Caki2 (cell line): ENCODE measurements around the gene PXDN. TPM values are rescaled to one million over a fixed set of nuclear protein-coding genes. Genes with fewer than 3 reads are reported as not detected.
"Not testable (repeated sequence)": the region's sequence is repeated elsewhere in the genome, so short reads cannot be mapped to it uniquely, and the experiment has no call there.

Experiments
- DNase-seq: peaks from one replicate; pipeline ENCODE4 v3.0.0-alpha.2; 2015; ENCODE audit warnings: low read depth
- in situ Hi-C: cut with HindIII; loops from 2 replicates; pipeline ENCODE4 v1.10.0; 2016; ENCODE audit warnings: low sequenced_read_pairs, low pct_unique_long_range_greater_than_20kb, mixed read lengths
- total RNA-seq: library from RNA; depleted of rRNA; stranded (reverse); fragments of >200 nt; shearing (Covaris generic); gene quantifications from 2 replicates; pipeline ENCODE4 v1.2.3, GENCODE V29; 2014; ENCODE audit warnings: low replicate concordance

The PXDN gene
- total RNA-seq, 1 experiment from 2014 or later, result 131 TPM

DNA sequence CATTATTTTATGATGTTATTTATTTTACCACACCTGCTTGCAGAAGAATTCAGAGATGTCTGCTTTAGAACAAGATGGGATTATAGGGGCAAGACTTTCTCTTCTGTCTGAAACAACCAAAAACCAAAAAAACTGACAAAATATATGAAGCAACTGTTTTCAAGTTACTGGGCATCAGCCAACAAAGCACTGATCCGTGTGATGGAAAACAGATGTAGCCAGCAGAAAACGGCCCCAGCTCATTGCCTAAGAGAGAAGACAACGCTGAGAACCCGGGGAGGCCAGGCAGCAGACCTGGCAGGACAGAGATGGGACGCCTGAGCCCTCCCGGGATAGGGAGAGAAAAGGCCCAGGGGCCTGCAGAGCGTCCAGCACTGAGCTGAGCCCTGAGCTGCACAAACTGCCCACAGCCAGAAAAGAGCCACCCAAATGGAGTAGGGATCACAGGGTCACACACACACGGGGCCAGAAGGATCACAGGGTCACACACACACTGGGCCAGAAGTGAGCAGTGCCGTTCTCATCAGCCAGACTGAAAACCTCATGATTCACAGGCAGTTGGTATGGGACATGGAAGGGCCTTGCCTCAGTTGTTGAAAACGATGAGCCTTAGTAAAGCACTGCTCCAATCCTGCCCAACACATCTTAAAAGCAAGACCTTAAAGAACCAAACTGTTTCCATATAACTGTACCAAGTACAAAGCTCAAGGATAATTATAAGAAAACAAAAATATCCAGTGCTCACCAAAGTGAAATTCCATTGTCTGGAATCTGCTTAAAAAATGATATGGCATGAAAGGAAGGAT, 12.1 kb downstream of the PXDN start:
- in situ Hi-C loops, result no loop called here
- DNase-seq, result peak; percentile 56

DNA sequence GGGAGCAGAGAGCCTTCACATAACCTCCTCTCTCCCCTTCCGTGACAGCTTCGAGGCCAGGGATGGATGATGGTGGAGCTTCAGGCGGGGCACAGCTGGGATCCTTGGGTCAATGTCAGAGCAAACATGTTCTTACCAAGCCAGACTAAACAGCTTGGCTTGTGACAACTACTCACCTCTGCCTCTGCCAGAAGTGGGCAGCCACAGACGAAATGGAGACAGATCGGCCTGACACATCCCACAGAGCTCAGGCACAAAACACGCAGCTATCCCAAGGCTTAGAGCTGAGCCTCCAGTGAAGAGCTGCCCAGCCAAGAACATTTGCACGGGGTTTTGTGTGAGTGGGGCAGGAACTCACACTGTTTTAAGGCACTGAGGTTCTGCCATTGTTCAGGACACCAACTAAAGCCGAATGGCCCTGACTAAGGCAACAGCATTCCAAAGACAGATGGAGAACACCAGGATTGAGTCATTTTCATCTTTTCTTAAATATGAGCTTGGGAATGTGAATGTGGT, 12.8 kb downstream of the PXDN start:
- in situ Hi-C loops, result no loop called here
- peak; percentile 51 for DNase-seq

DNA sequence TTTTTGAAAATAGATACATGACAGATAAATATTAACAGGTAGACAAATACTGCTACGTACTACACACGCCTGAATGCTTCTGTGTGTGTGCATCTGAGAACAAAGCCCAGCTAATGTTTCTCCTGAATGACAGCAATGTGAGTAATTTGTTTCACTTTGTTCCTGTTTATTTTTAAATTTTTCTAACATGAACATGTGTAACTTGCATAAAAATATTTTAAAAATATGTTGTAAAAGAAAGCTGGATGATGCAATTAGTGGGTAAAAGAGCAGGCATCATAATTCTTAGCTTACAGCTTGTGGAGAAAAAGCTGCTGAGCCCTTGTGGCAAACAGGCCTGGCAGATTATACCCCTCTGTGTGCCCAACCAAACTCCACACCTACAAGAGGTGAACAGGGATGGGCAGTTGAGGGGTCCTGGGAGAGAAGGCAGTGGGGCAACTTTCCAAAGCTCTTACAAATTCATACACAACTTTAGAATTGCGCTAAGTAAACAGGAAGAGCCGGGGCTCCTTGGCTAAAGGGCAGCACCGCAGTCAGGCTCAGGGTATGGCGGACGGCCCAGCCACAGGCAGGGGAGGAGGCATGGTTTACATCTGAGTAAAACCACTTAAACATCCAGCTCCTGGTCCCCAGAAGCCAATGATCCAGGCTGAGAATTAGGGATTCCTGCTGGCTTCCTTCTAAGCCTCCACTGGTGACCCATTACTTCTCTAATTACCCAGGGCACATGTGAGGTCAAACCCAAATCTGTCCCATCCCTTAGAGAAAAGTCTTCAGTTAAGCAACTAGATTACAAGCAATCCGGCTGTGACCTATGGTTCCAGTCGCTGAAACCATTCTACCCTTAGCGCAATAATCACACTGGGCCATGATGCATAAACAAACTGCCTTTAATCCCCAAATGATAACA, 14.0 kb downstream of the PXDN start:
- in situ Hi-C loops, result no loop called here
- peak; percentile 66 for DNase-seq

DNA sequence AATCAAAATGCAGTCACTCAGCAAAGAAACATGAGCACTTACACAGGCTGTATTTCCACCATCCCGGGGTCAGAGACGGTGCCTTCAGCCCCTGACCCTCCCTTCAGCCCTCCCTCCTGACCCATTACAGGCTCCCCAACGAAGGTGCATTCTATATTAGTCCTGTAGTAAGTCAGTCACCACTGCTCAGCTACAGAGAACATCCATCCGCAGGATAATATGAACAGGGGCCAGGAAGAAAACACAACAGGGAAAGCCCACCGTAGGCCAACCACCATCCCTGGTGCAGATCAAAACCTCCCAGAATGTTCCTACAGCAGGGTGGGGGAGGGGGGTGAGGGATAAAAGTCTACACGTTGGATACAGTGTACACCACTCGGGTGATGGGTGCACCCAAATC, 15.1 kb downstream of the PXDN start:
- DNase-seq, result no peak
- in situ Hi-C loops, result no loop called here

DNA sequence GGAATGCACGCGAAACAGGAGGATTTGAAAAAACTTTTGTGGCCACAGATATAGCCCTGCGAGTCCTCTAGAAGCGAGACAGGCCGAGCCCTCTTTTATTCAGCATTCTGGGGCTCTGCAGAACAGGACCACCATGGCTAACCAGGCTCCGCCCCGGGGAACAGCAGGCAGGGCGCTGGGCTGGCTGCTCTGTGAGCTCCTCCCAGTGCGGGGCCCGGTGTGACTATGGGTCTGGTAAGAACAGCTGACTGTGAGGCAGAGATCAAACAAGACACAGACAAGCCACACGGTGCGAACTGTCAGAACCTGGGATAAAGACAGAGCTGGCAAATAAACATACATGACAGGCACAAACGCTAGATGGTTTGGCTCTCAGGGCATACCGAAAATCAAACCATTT, 15.5 kb downstream of the PXDN start:
- no peak for DNase-seq

DNA sequence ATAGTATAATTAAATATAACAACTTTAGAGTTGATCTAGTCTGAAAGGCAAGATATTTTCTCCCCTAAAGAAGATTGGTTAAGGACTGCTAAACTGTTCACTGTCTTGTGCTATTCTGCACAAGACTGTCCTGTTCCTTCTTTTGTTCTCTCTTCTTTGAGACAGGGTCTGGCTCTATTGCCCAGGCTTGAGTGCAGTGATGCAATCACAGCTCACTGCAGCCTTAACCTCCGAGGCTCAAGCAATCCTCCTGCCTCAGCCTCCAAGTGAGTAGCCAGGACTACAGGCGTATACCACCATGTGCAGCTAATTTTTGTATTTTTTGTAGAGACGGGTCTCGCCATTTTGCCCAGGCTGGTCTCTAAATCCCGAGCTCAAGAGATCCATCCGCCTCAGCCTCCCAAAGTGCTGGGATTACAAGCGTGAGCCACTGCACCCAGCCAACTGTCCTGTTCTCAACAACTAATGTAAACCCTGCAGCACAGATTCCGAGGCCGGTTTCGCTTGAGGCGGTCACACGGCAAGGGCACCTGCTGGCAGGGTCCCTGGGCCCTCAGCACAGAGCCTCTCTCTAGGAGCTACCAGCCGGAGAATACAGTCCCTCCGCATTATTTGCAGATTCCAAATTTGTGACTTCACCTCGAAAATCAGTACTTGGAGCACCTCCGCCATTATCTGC, 16.4 kb downstream of the PXDN start:
- no peak for DNase-seq
- in situ Hi-C loops, result no loop called here

More for the DNA sequence above, 15.5 kb downstream of the PXDN start:
- in situ Hi-C loops, result no loop called here

DNA sequence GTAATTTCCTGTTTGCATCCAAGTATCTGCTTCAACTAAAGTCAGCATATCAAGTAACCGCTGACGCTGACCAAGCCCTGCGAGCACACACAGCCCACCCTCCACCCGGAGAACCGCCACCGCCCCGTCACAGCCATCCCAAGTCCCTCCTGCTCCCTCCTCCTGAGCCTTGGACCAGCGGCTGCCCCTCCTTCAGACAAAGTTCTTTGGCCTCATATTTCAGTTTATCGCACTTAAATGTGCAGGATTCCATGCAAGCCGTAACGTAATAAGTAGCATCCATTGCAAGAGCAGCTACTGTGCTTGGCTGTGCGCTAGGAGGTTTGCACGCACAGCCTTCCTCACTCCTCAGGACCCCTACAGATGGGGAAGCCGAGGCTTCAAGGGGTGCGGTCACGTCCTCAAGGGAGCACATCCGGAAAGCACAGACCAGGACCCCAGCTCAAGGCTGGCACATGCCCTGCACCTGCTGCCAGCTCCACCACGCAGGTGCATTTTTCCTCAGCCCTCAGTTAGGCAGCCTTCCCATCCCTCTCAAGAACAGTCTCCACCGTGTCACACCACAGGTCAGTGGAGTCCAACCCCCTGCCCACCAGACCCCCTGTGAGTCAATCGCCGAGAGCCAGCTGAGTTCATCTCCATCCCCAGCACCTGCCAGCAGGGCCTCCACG, 17.1 kb downstream of the PXDN start:
- in situ Hi-C loops, result no loop called here
- no peak for DNase-seq

DNA sequence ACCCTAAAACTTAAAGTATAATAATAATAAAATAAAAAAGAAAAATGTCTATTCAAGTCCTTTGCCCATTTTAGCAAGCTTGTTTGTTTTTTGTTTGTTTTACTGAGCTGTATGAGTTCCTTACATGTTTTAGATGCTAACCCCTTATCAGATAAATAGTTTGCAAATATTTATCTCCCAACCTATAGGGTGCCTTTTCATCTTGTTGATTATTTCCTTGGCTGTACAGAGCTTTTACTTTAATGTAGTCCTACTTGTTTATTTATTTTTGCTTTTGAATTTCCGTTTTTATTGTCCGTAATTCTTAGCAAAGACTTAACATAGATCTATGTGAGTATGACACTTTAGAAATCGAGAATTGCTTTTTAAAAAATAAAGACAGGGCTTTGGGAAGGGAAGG, 17.8 kb downstream of the PXDN start:
- in situ Hi-C loops, result no loop called here
- no peak for DNase-seq

DNA sequence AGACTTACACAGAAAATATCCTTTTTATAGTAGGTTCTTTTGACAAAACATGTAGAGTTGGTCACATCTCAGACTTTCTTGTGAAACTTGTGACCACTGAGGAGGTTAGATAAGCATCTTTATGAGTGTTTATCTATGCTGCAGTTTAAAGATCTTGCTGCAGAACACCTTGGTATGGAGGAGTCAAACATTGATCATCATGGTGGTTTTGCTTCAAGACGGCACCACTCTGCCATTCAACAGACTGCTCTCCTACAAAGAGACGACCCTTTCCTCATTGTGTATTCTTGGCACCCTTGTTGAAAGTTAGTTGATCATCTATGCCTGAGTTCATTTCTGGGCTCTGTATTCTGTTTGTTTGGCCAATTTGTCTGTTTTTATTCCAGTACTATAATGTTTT, 20.0 kb downstream of the PXDN start:
- in situ Hi-C loops, DNase-seq: not testable (repeated sequence)

DNA sequence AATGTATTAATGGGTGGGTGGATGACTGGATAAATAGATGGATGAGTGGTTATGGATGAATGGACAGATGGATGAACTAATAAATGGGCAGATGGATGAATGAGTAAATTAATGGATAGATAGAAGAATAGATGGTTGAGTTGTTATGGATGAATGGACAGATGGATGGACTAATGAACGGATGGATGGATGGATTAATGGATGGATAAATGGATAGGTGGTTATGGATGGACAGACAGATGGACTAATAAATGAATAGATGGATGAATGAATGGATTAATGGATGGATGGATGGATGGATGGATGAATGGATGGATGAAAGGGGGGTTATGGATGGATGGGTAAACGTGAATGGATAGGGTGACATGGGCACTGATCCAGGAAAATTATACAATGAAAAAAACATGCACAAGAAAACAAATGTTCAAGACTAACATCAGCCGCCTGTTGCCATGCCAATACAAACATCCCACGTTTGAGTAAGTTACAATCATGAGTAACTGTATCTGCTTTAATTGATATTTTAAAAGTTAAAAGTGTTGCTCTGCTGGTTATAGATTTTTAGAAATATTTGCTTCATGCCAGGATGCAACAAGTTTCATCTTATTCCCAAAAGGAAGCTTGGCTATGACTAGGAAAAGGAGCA, 20.8 kb downstream of the PXDN start:
- peak; percentile 73 for DNase-seq
- in situ Hi-C loops, result no loop called here

DNA sequence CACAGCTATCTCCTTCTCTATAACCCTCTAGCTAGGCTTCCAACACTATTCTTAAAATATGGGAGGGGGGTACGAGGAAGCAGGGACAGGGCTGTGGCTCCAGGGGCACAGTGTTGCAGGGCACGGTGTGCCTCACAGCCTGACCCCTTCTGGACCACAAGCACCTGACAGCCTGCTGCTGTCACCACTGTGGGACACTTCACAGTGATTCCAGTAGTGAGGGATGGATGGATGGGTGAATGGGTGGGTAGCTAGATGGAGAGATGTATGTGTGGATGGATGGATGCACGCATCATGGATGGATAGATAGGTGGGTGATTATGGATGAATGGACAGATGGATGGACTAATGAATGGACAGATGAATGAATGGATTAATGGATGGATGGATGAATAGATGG, 21.6 kb downstream of the PXDN start:
- in situ Hi-C loops, result no loop called here
- DNase-seq, result no peak

DNA sequence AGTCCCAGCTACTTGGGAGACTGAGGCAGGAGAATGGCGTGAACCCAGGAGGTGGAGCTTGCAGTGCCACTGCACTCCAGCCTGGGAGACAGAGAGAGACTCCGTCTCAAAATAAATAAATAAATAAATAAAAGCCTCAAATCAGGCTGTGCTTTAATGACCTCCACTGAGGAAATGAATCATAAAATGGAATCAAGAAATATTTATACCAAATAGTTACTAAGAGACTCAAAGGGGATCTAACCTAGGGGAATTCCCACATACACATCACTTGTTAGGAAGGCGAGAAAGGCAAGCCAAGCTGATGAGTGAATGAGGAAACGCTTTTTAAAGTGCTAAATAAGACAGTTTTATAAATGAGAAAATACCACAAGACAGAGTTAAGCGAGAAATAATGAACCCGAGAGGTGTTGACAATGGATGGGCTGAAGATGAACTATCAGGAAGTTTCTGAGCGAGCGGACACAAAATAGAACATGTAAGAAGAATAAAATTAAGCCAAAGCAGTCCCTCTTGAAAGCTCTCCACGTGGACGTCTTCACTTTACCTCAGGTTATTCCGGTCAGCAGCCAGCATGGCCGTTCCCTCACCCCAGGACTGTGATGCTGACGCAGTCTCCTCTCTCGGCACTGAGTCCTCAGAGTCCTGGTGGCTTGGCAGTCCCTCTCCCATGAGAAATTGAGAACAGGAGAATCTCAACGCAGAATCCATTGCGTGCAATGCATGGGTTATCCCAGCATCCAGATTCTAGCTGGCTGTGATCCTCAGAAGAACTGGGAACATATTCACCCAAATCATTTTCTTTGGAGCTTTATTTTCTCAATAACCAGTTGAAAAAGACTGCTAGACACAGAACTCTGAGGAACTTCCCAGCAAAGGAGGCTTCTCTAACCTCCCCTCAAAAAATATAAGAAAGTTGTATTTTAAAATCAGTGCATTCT, 22.3 kb downstream of the PXDN start:
- DNase-seq, result peak; percentile 93
- in situ Hi-C loops, result no loop called here

DNA sequence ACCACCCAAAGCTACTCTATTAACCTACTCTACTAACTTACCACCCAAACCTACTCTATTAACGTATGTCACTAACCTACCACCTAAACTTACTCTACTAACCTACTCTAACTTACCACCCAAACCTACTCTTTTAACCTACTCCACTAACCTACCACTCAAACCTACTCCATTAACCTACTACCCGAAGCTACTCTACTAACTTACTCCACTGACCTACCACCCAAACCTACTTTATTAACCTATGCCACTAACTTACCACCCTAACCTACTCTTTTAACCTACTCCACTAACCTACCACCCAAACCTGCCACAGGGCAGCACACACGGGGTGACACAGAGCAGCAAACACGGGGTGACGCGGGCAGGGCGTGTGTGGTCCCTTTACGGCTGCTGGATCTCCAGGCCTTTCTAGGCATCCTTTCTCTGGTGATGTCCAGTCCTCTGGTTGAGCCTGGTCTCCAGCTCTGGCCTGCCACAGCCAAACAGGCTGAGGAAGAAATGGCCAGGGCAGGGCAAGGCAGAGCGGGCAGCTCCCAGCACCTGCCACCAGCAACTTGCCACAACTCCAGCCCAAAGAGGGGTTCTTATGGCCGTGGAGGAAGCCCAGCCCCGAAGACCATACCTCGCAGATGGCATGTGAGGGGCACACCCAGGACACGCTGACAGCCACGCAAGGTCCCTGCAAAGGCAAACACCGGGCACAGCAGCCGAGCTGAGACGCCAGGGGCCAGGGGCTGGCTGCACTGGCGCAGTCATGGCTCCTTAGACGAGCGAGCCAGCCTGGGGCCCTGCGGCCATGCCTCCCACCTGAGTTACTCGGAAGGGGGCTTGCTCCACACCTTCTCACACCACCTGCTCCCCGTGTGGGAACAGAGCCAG, 25.7 kb downstream of the PXDN start:
- DNase-seq, result no peak
- in situ Hi-C loops, result no loop called here

DNA sequence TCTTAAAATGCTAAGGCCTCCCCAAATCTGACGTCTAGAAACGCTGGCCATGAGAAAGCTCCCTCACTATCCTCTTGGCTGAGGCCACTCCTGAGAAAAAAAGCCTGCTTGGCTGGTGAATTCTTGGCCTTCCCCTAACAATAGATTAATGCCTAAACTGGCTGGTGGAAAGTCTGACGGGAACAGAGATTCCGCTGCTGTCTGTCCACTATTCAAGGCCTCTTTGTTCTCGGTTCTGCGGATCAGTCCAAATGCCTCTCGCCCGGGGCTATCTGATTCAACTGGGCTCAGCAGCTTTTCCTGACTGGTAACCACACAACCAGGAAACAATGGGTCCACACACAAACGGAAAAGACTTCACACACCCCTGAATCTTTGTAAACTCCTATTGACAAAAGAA, 27.2 kb downstream of the PXDN start:
- no peak for DNase-seq

DNA sequence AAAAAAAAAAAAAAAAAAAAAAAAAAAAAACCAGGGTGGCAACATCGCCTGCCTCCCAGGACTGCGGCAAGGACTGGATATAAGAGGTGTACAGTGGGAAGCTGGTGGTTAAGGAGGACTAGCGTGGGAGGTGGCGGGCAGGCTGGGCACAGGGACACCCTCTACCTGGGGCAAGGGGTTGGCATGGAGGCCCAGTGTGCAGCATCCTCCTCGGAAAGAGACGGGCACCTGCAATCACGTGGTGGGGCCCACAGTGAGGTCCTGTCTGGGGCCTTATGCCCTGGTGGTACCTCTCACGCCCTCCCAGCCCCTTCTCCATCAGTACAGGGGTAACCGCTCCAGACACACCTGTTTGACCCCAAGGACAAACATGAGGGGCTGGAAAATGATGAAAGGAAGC, 27.9 kb downstream of the PXDN start:
- in situ Hi-C loops, result no loop called here
- no peak for DNase-seq

More for the DNA sequence above, 27.2 kb downstream of the PXDN start:
- in situ Hi-C loops, result no loop called here

DNA sequence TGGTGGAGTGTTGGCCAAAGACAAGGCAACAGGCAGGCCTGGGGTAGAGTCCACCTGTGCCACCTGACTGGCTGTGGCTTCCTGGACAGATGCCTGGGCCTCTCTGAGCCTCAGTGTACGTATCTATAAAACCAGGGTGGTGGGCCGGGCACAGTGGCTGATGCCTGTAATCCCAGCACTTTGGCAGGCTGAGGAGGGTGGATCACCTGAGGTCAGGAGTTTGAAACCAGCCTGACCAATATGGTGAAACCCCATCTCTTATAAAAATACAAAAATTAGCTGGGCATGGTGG, 28.4 kb downstream of the PXDN start:
- in situ Hi-C loops, result not testable (repeated sequence)

More for the DNA sequence above, 28.4 kb downstream of the PXDN start:
- not testable (repeated sequence) for DNase-seq
